HepG2 (cell line): Measurements from ENCODE around the gene ZNF234. TPM values are rescaled to one million over a fixed set of nuclear protein-coding genes. Genes with fewer than 3 reads are reported as not detected.

ENCODE experiments used
- CBX1 ChIP-seq: IDR thresholded peaks from one replicate; pipeline ENCODE4 v1.6.1; 2016; ENCODE audit warnings: antibody characterized with exemption, low read depth
- CHD2 ChIP-seq: IDR thresholded peaks from 2 replicates; pipeline ENCODE4 v1.6.1; 2011; ENCODE audit warnings: low read depth, low read length, improper control_type of control experiment
- GMEB1 ChIP-seq: sonication (generic); formaldehyde crosslinking; IDR thresholded peaks from 2 replicates; pipeline ENCODE4 v1.5.1; 2020; ENCODE audit warnings: missing genetic modification reagents, mild to moderate bottlenecking, borderline replicate concordance
- GZF1 ChIP-seq: sonication (generic); formaldehyde crosslinking; IDR thresholded peaks from 2 replicates; pipeline ENCODE4 v1.5.1; 2020; ENCODE audit warnings: mild to moderate bottlenecking, missing genetic modification reagents
- KLF12 ChIP-seq: sonication (generic); formaldehyde crosslinking; IDR thresholded peaks from 2 replicates; pipeline ENCODE4 v1.4.0; 2020; ENCODE audit warnings: missing genetic modification reagents, borderline replicate concordance
- MED1 ChIP-seq: sonication (generic); formaldehyde crosslinking; IDR thresholded peaks from 2 replicates; pipeline ENCODE4 v1.4.0; 2020; ENCODE audit warnings: missing genetic modification reagents
- MEIS2 ChIP-seq: sonication (generic); formaldehyde crosslinking; IDR thresholded peaks from 2 replicates; pipeline ENCODE4 v1.9.0; 2021; ENCODE audit warnings: mild to moderate bottlenecking, missing genetic modification reagents
- NCOA1 ChIP-seq: sonication (generic); formaldehyde crosslinking; IDR thresholded peaks from 2 replicates; pipeline ENCODE4 v1.9.0; 2021; ENCODE audit warnings: missing genetic modification reagents
- NFKBIZ ChIP-seq: IDR thresholded peaks from 2 replicates; pipeline ENCODE4 v1.6.1; 2018; ENCODE audit warnings: missing genetic modification reagents, missing compliant biosample characterization
- NR2C2 ChIP-seq: sonication (generic); formaldehyde crosslinking; IDR thresholded peaks from 2 replicates; pipeline ENCODE4 v1.4.0; 2020; ENCODE audit warnings: missing genetic modification reagents, mild to moderate bottlenecking, moderate library complexity, borderline replicate concordance
- RFXANK ChIP-seq: IDR thresholded peaks from 2 replicates; pipeline ENCODE4 v1.6.1; 2016
- SALL2 ChIP-seq: sonication (generic); formaldehyde crosslinking; IDR thresholded peaks from 2 replicates; pipeline ENCODE4 v1.8.1; 2023; ENCODE audit warnings: mild to moderate bottlenecking, missing genetic modification reagents, inconsistent platforms
- SMYD3 ChIP-seq: sonication (generic); formaldehyde crosslinking; IDR thresholded peaks from 2 replicates; pipeline ENCODE4 v1.8.1; 2023; ENCODE audit warnings: mild to moderate bottlenecking, missing genetic modification reagents
- SOX5 ChIP-seq: IDR thresholded peaks from 2 replicates; pipeline ENCODE4 v1.6.1; 2016; ENCODE audit warnings: borderline replicate concordance
- SYNCRIP ChIP-seq: fragments of 200-400 bp; formaldehyde crosslinking; IDR thresholded peaks from 2 replicates; pipeline ENCODE4 v1.6.1; 2018; ENCODE audit warnings: mild to moderate bottlenecking, low read depth, low read length; ENCODE audit not compliant: insufficient read depth
- ZNF33B ChIP-seq: sonication (generic); formaldehyde crosslinking; IDR thresholded peaks from 2 replicates; pipeline ENCODE4 v1.5.1; 2020; ENCODE audit warnings: mild to moderate bottlenecking, missing genetic modification reagents
- ZNF703 ChIP-seq: sonication (generic); formaldehyde crosslinking; IDR thresholded peaks from 2 replicates; pipeline ENCODE4 v1.5.1; 2020; ENCODE audit warnings: missing genetic modification reagents, mild to moderate bottlenecking, moderate library complexity, borderline replicate concordance
- ZNF773 ChIP-seq: sonication (generic); formaldehyde crosslinking; IDR thresholded peaks from 2 replicates; pipeline ENCODE4 v1.4.0; 2020; ENCODE audit warnings: missing genetic modification reagents, borderline replicate concordance
- polyA plus RNA-seq, 8 experiments: library from polyadenylated mRNA; depleted of rRNA in 3 of 8; stranded (reverse) in 7 of 8; unstranded in 1 of 8; fragments of >200 nt; fragmentation: Illumina TruSeq in 4 of 8; extraction: Trizol in 4 of 8; gene quantifications; 2 replicates each; pipeline versions ENCODE4 v1.2.1 to v1.2.3, GENCODE V29; 2011 to 2016; ENCODE audit warnings: low read depth in 4 of 8, missing spikeins in 1 of 8, mixed read lengths in 1 of 8; ENCODE audit not compliant: insufficient read depth in 1 of 8
- total RNA-seq, 5 experiments: library from RNA; depleted of rRNA; stranded (reverse); fragments of >200 nt; fragmentation: Illumina TruSeq; extraction: Trizol; gene quantifications; 2 replicates each; pipeline ENCODE4 v1.2.3, GENCODE V29; 2016; ENCODE audit warnings: low read depth in 1 of 5
- TF ChIP-seq, protein P1 (sequence below), 2 experiments: sonication (generic) in 1 of 2; formaldehyde crosslinking in 1 of 2; IDR thresholded peaks; 2 replicates each; pipeline versions ENCODE4 v1.6.1 to v1.9.0; 2014 to 2022; ENCODE audit warnings: antibody characterized with exemption in 1 of 2, borderline replicate concordance in 1 of 2, inconsistent platforms in 1 of 2, low read depth in 1 of 2, missing genetic modification reagents in 1 of 2
- TF ChIP-seq, protein P2 (sequence below): sonication (generic); formaldehyde crosslinking; IDR thresholded peaks from 2 replicates; pipeline ENCODE4 v1.9.0; 2021; ENCODE audit warnings: missing genetic modification reagents, borderline replicate concordance

The ZNF234 gene
- total and polyA plus RNA-seq, 2 of the 13 experiments (the other 11 are each of a cell fraction or from before 2014, with no cell fraction given) = 3.5 to 11.2 TPM

DNA sequence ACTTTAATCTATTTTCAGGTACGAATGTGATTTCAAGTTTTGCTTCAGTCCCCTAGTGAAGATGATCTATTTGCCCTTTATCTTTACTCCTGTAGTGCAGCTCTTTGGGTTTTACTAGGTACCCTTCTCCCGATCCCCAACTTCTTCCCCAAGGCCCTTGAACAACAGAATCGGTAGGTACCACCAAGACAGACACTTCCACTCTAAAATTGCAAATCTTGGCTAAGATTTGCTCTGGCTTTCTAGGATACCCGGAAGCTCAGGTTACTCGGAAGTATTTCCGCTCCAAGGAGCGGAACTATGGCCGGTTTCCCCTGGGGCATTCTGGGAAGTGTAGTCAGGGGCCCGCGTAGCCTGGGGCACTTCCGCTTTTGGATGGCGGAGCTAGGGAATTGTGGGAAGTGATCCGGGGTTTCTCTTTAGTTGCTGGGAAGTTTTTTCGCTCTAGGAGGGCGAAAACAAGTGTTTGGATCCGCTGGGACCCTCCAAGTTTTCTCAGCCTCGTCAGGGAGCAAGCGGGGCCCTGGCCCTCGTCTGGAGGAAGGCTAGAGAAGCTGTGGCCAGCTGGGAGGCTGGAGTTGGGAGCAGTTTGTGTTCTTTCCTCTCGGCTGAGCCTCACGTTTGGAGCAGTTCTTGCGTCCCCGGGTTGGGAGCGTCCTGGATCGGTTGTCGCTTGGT, 65.9 kb downstream of the ZNF234 start (continued):
- TF ChIP-seq, protein P1, sequence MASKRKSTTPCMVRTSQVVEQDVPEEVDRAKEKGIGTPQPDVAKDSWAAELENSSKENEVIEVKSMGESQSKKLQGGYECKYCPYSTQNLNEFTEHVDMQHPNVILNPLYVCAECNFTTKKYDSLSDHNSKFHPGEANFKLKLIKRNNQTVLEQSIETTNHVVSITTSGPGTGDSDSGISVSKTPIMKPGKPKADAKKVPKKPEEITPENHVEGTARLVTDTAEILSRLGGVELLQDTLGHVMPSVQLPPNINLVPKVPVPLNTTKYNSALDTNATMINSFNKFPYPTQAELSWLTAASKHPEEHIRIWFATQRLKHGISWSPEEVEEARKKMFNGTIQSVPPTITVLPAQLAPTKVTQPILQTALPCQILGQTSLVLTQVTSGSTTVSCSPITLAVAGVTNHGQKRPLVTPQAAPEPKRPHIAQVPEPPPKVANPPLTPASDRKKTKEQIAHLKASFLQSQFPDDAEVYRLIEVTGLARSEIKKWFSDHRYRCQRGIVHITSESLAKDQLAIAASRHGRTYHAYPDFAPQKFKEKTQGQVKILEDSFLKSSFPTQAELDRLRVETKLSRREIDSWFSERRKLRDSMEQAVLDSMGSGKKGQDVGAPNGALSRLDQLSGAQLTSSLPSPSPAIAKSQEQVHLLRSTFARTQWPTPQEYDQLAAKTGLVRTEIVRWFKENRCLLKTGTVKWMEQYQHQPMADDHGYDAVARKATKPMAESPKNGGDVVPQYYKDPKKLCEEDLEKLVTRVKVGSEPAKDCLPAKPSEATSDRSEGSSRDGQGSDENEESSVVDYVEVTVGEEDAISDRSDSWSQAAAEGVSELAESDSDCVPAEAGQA (IDR thresholded peaks at IDR 0.05; ENCODE audit: low read depth) = 0 out of 2 replicates have a peak, but pooled peaks have one; percentile 30
- TF ChIP-seq, protein P1 (CRISPR knock-in tag; IDR thresholded peaks at IDR 0.05; ENCODE audit: borderline replicate concordance) = no peak
- no peak for TF ChIP-seq SMYD3
- TF ChIP-seq GMEB1 (CRISPR knock-in tag) = peak; percentile 67; the same call in 1 of the 2 replicates
- TF ChIP-seq SALL2 (CRISPR knock-in tag) = no peak
- no peak for TF ChIP-seq RFXANK (CRISPR knock-in tag)
- no peak for TF ChIP-seq GZF1 (CRISPR knock-in tag)
- no peak for TF ChIP-seq NCOA1
- peak; percentile 98 for TF ChIP-seq NR2C2 (CRISPR knock-in tag)
- TF ChIP-seq, protein P2, sequence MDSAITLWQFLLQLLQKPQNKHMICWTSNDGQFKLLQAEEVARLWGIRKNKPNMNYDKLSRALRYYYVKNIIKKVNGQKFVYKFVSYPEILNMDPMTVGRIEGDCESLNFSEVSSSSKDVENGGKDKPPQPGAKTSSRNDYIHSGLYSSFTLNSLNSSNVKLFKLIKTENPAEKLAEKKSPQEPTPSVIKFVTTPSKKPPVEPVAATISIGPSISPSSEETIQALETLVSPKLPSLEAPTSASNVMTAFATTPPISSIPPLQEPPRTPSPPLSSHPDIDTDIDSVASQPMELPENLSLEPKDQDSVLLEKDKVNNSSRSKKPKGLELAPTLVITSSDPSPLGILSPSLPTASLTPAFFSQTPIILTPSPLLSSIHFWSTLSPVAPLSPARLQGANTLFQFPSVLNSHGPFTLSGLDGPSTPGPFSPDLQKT (CRISPR knock-in tag) = no peak
- peak; percentile 44; the same call in 1 of the 2 replicates for TF ChIP-seq MED1 (CRISPR knock-in tag)
- TF ChIP-seq CHD2 = no peak
- 0 out of 2 replicates have a peak, but pooled peaks have one; percentile 26 for TF ChIP-seq MEIS2 (CRISPR knock-in tag)
- no peak for TF ChIP-seq SYNCRIP
- TF ChIP-seq NFKBIZ (CRISPR knock-in tag) = no peak
- TF ChIP-seq SOX5 = no peak
- no peak for TF ChIP-seq ZNF703 (CRISPR knock-in tag)
- no peak for TF ChIP-seq ZNF33B (CRISPR knock-in tag)
- no peak for TF ChIP-seq KLF12 (CRISPR knock-in tag)
- TF ChIP-seq ZNF773 = no peak
- TF ChIP-seq CBX1 = peak; percentile 59
